GM18502 (cell line): ENCODE results near the gene ADAM30.

Experiments
- ATAC-seq: cut with Tn5 transposase; IDR thresholded peaks from one replicate; pipeline ENCODE4 v1.9.1; 2021; ENCODE audit warnings: mild to moderate bottlenecking; ENCODE audit not compliant: unreplicated experiment, poor library complexity

Gene ADAM30

GRCh38 chr1:119896303-119896702, at the start of gene ADAM30:
Gene ADAM30, minus strand, starts transcription at chr1:119896515. Its CDS starts 179 bp downstream, at chr1:119896336.
- ATAC-seq: no peak

GRCh38 chr1:119943216-119943615, 46.9 kb upstream of the ADAM30 start:
- no peak for ATAC-seq

- no peak for ATAC-seq
Observed at GRCh38 chr1:119941392-119941791, 45.1 kb upstream of the ADAM30 start.

- no peak for ATAC-seq
Observed at GRCh38 chr1:119940697-119941096, 44.4 kb upstream of the ADAM30 start.

GRCh38 chr1:119937198-119937597, 40.9 kb upstream of the ADAM30 start:
- no peak for ATAC-seq

- ATAC-seq: no peak
Observed at GRCh38 chr1:119935915-119936314, 39.6 kb upstream of the ADAM30 start.

- no peak for ATAC-seq
Observed at GRCh38 chr1:119935373-119935772, 39.1 kb upstream of the ADAM30 start.

- no peak for ATAC-seq
Observed at GRCh38 chr1:119933397-119933796, 37.1 kb upstream of the ADAM30 start.

- no peak for ATAC-seq
Observed at GRCh38 chr1:119929643-119930315, 33.5 kb upstream of the ADAM30 start.

- no peak for ATAC-seq
Observed at GRCh38 chr1:119926553-119926952, 30.2 kb upstream of the ADAM30 start.

GRCh38 chr1:119924948-119925898, 28.9 kb upstream of the ADAM30 start:
- no peak for ATAC-seq

- no peak for ATAC-seq
Observed at GRCh38 chr1:119920104-119920968, 24.0 kb upstream of the ADAM30 start.

GRCh38 chr1:119919241-119919640, 22.9 kb upstream of the ADAM30 start:
- no peak for ATAC-seq

- ATAC-seq: no peak
Observed at GRCh38 chr1:119918301-119918700, 22.0 kb upstream of the ADAM30 start.

- no peak for ATAC-seq
Observed at GRCh38 chr1:119917304-119918055, 21.2 kb upstream of the ADAM30 start.

- no peak for ATAC-seq
Observed at GRCh38 chr1:119915517-119915916, 19.2 kb upstream of the ADAM30 start.

- no peak for ATAC-seq
Observed at GRCh38 chr1:119914071-119914470, 17.8 kb upstream of the ADAM30 start.

- no peak for ATAC-seq
Observed at GRCh38 chr1:119912963-119913362, 16.6 kb upstream of the ADAM30 start.

GRCh38 chr1:119911775-119912174, 15.5 kb upstream of the ADAM30 start:
- ATAC-seq: no peak

- ATAC-seq: no peak
Observed at GRCh38 chr1:119910618-119911017, 14.3 kb upstream of the ADAM30 start.
